A549 (cell line): Measurements from ENCODE around the gene MUC2. TPM values are rescaled to one million over a fixed set of nuclear protein-coding genes. Genes with fewer than 3 reads are reported as not detected.

Source experiments
- ATAC-seq, 2 experiments: fragments of 200-7000 bp in 1 of 2; fragments of >200 bp in 1 of 2; cut with Nextera tagmentation in 1 of 2; cut with Tn5 transposase in 1 of 2; 3 replicates each; pipeline versions ENCODE4 v1.8.0 to v1.9.1; 2018 to 2020; ENCODE audit warnings: mild to moderate bottlenecking in 1 of 2, moderate library complexity in 1 of 2
- CTCF ChIA-PET: fragments of 300-600 bp; sonication (Branson Sonifier 250); formaldehyde crosslinking; extraction: SDS; loops from one replicate; lab custom pipeline; 2021; ENCODE audit warnings: antibody characterized with exemption, inconsistent platforms; lab: Yijun Ruan, JAX
- POLR2A ChIA-PET: fragments of 350-600 bp; formaldehyde crosslinking; extraction: SDS; loops from one replicate; lab custom pipeline; 2021; ENCODE audit warnings: antibody characterized with exemption, inconsistent platforms; lab: Yijun Ruan, JAX
- DNase-seq, 2 experiments: peaks; one replicate each; pipeline versions ENCODE4 v3.0.0 to v3.0.0-alpha.2; 2011 to 2016; ENCODE audit warnings: low read depth in 1 of 2, low spot score in 1 of 2
- FAIRE-seq: peaks from 2 replicates; lab custom pipeline; 2011; peaks lifted over from hg19 to GRCh38; lab: Jason Lieb, UNC
- H3K27ac ChIP-seq, 2 experiments: fragments of >200 bp; sonication (Bioruptor Twin); formaldehyde crosslinking; 3 replicates each; pipeline ENCODE4 v1.5.1; 2016 to 2017
- H3K4me1 ChIP-seq: fragments of >200 bp; sonication (Bioruptor Twin); formaldehyde crosslinking; 3 replicates; pipeline ENCODE4 v1.6.1; 2016
- H3K4me2 ChIP-seq: fragments of >200 bp; sonication (Bioruptor Twin); formaldehyde crosslinking; 3 replicates; pipeline ENCODE4 v1.6.1; 2016
- H3K4me3 ChIP-seq: fragments of >200 bp; sonication (Bioruptor Twin); formaldehyde crosslinking; 3 replicates; pipeline ENCODE4 v1.5.1; 2016
- H3K9me3 ChIP-seq: fragments of >200 bp; sonication (Bioruptor Twin); formaldehyde crosslinking; 3 replicates; pipeline ENCODE4 v1.6.1; 2016
- ATOH8 ChIP-seq: fragments of 250-450 bp; sonication (Bioruptor Pico); IDR thresholded peaks from 2 replicates; pipeline ENCODE4 v1.5.0; 2020; ENCODE audit warnings: low read depth, mild to moderate bottlenecking, moderate library complexity
- CEBPB ChIP-seq, 2 experiments: fragments of >200 bp in 1 of 2; sonication (Bioruptor Twin) in 1 of 2; formaldehyde crosslinking in 1 of 2; IDR thresholded peaks; 2 replicates each; pipeline ENCODE4 v1.6.1; 2012 to 2016
- E2F6 ChIP-seq: IDR thresholded peaks from 2 replicates; pipeline ENCODE4 v1.6.1; 2012; ENCODE audit warnings: low read depth, borderline replicate concordance
- EHF ChIP-seq: fragments of 250-450 bp; sonication (Bioruptor Pico); IDR thresholded peaks from 2 replicates; pipeline ENCODE4 v1.5.0; 2020; ENCODE audit warnings: mild to moderate bottlenecking
- EP300 ChIP-seq, 2 experiments: fragments of >200 bp; sonication (Bioruptor Twin); formaldehyde crosslinking; IDR thresholded peaks; 2 replicates in 1 of 2; 3 replicates in 1 of 2; pipeline ENCODE4 v1.6.1; 2016 to 2017
- FOSB ChIP-seq: fragments of 250-450 bp; sonication (Bioruptor Pico); IDR thresholded peaks from 2 replicates; pipeline ENCODE4 v1.5.0; 2020; ENCODE audit warnings: mild to moderate bottlenecking, moderate library complexity
- FOSL2 ChIP-seq, 2 experiments: fragments of 450-650 bp in 1 of 2; fragments of >200 bp in 1 of 2; sonication (Bioruptor Twin) in 1 of 2; formaldehyde crosslinking; IDR thresholded peaks; 2 replicates each; pipeline versions ENCODE4 v1.5.0 to v1.6.1; 2016 to 2020; ENCODE audit warnings: mild to moderate bottlenecking in 1 of 2, moderate library complexity in 1 of 2
- GATA3 ChIP-seq: IDR thresholded peaks from 2 replicates; pipeline ENCODE4 v1.6.1; 2012; ENCODE audit warnings: borderline replicate concordance
- HES2 ChIP-seq: fragments of >200 bp; sonication (Bioruptor Twin); formaldehyde crosslinking; IDR thresholded peaks from 2 replicates; pipeline ENCODE4 v1.6.1; 2016
- HEYL ChIP-seq: fragments of 250-450 bp; sonication (Bioruptor Pico); IDR thresholded peaks from 2 replicates; pipeline ENCODE4 v1.8.0; 2021; ENCODE audit warnings: mild to moderate bottlenecking, moderate library complexity
- HOXA7 ChIP-seq: fragments of 250-450 bp; sonication (Bioruptor Pico); IDR thresholded peaks from 2 replicates; pipeline ENCODE4 v1.5.0; 2020; ENCODE audit warnings: mild to moderate bottlenecking, moderate library complexity
- HOXB13 ChIP-seq: fragments of 250-450 bp; sonication (Bioruptor Pico); IDR thresholded peaks from 2 replicates; pipeline ENCODE4 v1.5.0; 2020; ENCODE audit warnings: low read depth, mild to moderate bottlenecking, moderate library complexity
- HOXB5 ChIP-seq: fragments of 250-450 bp; sonication (Bioruptor Pico); IDR thresholded peaks from 2 replicates; pipeline ENCODE4 v1.5.0; 2020; ENCODE audit warnings: mild to moderate bottlenecking, moderate library complexity
- JUN ChIP-seq, 2 experiments: fragments of >200 bp; sonication (Bioruptor Twin); formaldehyde crosslinking; IDR thresholded peaks; 2 replicates in 1 of 2; 3 replicates in 1 of 2; pipeline ENCODE4 v1.6.1; 2016 to 2017
- MAX ChIP-seq: IDR thresholded peaks from 2 replicates; pipeline ENCODE4 v1.6.1; 2012
- MYC ChIP-seq: IDR thresholded peaks from 2 replicates; pipeline ENCODE4 v1.6.1; 2012; ENCODE audit warnings: mild to moderate bottlenecking, inconsistent platforms, low read length, improper control_type of control experiment, borderline replicate concordance
- NPAS2 ChIP-seq: fragments of 250-450 bp; sonication (Bioruptor Pico); IDR thresholded peaks from 2 replicates; pipeline ENCODE4 v1.8.0; 2022; ENCODE audit warnings: mild to moderate bottlenecking, moderate library complexity, borderline replicate concordance
- RARB ChIP-seq: fragments of 250-450 bp; sonication (Bioruptor Pico); IDR thresholded peaks from 2 replicates; pipeline ENCODE4 v1.8.0; 2021; ENCODE audit warnings: mild to moderate bottlenecking, moderate library complexity
- RCOR1 ChIP-seq: fragments of 150-350 bp; IDR thresholded peaks from 2 replicates; pipeline ENCODE4 v1.6.1; 2014; ENCODE audit warnings: antibody characterized with exemption, low read length, low read depth
- RNF2 ChIP-seq: fragments of 200-600 bp; sonication (generic); IDR thresholded peaks from 2 replicates; pipeline ENCODE4 v1.6.1; 2016; ENCODE audit warnings: low read depth, mild to moderate bottlenecking, antibody characterized with exemption, moderate library complexity, borderline replicate concordance
- TFCP2L1 ChIP-seq: fragments of 250-450 bp; sonication (Bioruptor Pico); IDR thresholded peaks from 2 replicates; pipeline ENCODE4 v1.5.0; 2021; ENCODE audit warnings: mild to moderate bottlenecking
- USF2 ChIP-seq: fragments of 450-650 bp; IDR thresholded peaks from 2 replicates; pipeline ENCODE4 v1.6.1; 2014; ENCODE audit warnings: antibody characterized with exemption
- ZSCAN20 ChIP-seq: fragments of 250-450 bp; sonication (Bioruptor Pico); IDR thresholded peaks from 2 replicates; pipeline ENCODE4 v1.8.0; 2022; ENCODE audit warnings: mild to moderate bottlenecking, moderate library complexity
- WGBS: methylation state at CpG from one replicate; pipeline ENCODE4 v1.1.6; 2017; ENCODE audit errors: missing lambda C conversion rate; 5-methylcytosine and 5-hydroxymethylcytosine counted together
- polyA plus RNA-seq, 4 experiments: library from polyadenylated mRNA; depleted of rRNA in 3 of 4; stranded (reverse); fragments of >200 nt; fragmentation: RNase III in 1 of 4; extraction: RNeasy Plus Mini Kit Qiagen cat#74134 plus additional on column Dnase treatment in 1 of 4; gene quantifications; 2 replicates in 3 of 4; 3 replicates in 1 of 4; pipeline ENCODE4 v1.2.3, GENCODE V29; 2011 to 2017

Gene MUC2
- polyA plus RNA-seq, 2 of the 4 experiments (the other 2 are of a cell fraction): 0.01 to 0.03 TPM

- TF ChIP-seq TFCP2L1 (CRISPR knock-in tag): no peak
Measured at GRCh38 chr11:1072821-1073231, 1.8 kb upstream of the MUC2 start (continued).

GRCh38 chr11:1073261-1073724 is 1.4 kb upstream of the MUC2 start:
- peak; percentile 70; the same call in 1 of the 2 replicates for TF ChIP-seq MYC
- peak; percentile 69 for TF ChIP-seq ATOH8 (CRISPR knock-in tag)
- TF ChIP-seq TFCP2L1 (CRISPR knock-in tag): 0 out of 2 replicates have a peak, but pooled peaks have one; percentile 42
- peak; percentile 28; the same call in 1 of the 2 replicates for TF ChIP-seq GATA3
- no peak for TF ChIP-seq FOSL2 (IDR thresholded peaks at IDR 0.05)
- peak; percentile 40 for TF ChIP-seq FOSL2 (CRISPR knock-in tag; IDR thresholded peaks at IDR 0.05)
- TF ChIP-seq HES2: no peak
- peak; percentile 89 for TF ChIP-seq HEYL (CRISPR knock-in tag)
- TF ChIP-seq RCOR1: no peak
- TF ChIP-seq USF2: peak; percentile 58
- TF ChIP-seq HOXB5 (CRISPR knock-in tag): peak; percentile 81
- TF ChIP-seq EP300 (IDR thresholded peaks at IDR 0.05): peak; percentile 29 to 64; a peak in 3 of 5 replicates
- peak; percentile 14 to 55; a peak in 1 of 4 replicates for TF ChIP-seq CEBPB (IDR thresholded peaks at IDR 0.05)
- no peak for TF ChIP-seq RNF2
- TF ChIP-seq RARB: no peak
- peak; percentile 96 for TF ChIP-seq HOXB13 (CRISPR knock-in tag)
- peak; percentile 51; the same call in 1 of the 2 replicates for TF ChIP-seq NPAS2 (CRISPR knock-in tag)
- TF ChIP-seq JUN (IDR thresholded peaks at IDR 0.05): peak in 1 of 2 experiments; percentile 72; a peak in 2 of 5 replicates
- TF ChIP-seq ZSCAN20 (CRISPR knock-in tag): peak; percentile 83; the same call in 1 of the 2 replicates
- 0 out of 2 replicates have a peak, but pooled peaks have one; percentile 28 for TF ChIP-seq FOSB (CRISPR knock-in tag)
- TF ChIP-seq HOXA7 (CRISPR knock-in tag): no peak
- TF ChIP-seq EHF (CRISPR knock-in tag): peak; percentile 93
- peak; percentile 70; the same call in 1 of the 2 replicates for TF ChIP-seq E2F6
- TF ChIP-seq MAX: peak; percentile 94
- Histone ChIP-seq H3K4me1 (peaks cover 36% of the 10 kb centered on the region), H3K4me2 (peak overlapping the region; percentile 49), H3K27ac (peak overlapping the region; percentile 76 to 92), H3K4me3 (no peak overlapping the region), H3K9me3 (no peaks in the 10 kb centered on the region)
- ChIA-PET POLR2A (interaction anchor here (0.6 kb wide), 1 partner anchor 216 kb away, joined by 5 read pairs; no protein-coding TSS in a partner anchor), CTCF (interaction anchor here (0.8 kb wide), 1 partner anchor 443 kb away, joined by 3 read pairs; no protein-coding TSS in a partner anchor)
- WGBS: 18% methylated on average over 5 of the region's 13 CpGs
- FAIRE-seq (no peak), DNase-seq (peak; percentile 53 to 83), ATAC-seq (peak; percentile 52 to 79; a peak in 5 of 6 replicates)
